ENCODE measurements around the gene ZIC2. TPM values are rescaled to one million over a fixed set of nuclear protein-coding genes. Genes with fewer than 3 reads are reported as not detected.

ZIC2 gene
- polyA plus RNA-seq, 1 experiment = not detected

DNA sequence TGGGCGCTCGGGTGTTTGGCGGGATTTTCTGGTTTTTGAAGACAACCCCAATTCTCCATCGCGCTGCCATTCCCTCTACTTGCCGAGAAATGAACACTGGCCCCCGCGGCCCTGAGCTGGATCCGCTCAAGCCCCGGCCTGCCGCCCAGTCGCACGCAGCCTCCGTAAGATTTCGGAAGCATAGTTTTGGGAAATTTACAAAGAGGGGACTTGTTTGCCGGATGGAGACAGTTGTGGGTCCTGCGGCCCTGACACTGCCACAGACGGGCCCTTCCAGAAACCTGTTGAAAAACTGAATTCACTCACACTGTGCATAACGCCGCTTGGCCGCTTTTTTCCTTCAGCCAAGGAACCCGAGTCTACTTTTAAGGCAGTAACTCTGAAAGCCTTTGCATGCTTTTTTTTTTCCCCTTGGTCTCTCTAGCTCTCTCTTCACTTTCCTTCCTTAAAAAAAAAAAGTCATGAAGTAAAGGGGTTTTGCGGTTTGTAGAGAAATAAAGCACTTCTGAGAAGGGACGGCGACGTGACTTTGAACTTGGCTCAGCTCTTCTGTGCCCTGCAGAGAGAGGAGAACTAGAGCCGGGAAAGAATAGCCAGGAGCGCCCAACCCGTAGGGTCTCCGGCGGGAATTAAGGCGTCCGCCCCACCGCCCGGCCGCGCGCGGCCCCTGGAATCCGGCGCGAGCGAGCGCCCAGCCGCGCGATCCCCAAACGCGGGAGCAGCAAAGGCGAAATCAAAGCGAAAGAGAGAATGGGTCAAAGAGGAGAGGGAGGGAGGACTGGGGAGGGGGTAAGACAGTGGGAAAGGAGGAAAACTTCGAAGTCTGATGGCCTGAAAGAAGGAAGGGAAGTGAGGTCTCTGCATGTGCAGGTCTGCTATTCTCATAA is 3.4 kb upstream of the ZIC2 start:
- no peak overlapping the region for H3K4me3 ChIP-seq (ENCODE audit: low read depth, low read length)
- peaks cover 59% of the 10 kb centered on the region for H3K27me3 ChIP-seq (ENCODE audit: control insufficient read depth, insufficient read depth, low read length)
- DNase-seq (ENCODE audit: low read depth) = no peak
- ChIA-PET CTCF (no interaction called here), POLR2A (no interaction called here)
- TF ChIP-seq, protein P1, sequence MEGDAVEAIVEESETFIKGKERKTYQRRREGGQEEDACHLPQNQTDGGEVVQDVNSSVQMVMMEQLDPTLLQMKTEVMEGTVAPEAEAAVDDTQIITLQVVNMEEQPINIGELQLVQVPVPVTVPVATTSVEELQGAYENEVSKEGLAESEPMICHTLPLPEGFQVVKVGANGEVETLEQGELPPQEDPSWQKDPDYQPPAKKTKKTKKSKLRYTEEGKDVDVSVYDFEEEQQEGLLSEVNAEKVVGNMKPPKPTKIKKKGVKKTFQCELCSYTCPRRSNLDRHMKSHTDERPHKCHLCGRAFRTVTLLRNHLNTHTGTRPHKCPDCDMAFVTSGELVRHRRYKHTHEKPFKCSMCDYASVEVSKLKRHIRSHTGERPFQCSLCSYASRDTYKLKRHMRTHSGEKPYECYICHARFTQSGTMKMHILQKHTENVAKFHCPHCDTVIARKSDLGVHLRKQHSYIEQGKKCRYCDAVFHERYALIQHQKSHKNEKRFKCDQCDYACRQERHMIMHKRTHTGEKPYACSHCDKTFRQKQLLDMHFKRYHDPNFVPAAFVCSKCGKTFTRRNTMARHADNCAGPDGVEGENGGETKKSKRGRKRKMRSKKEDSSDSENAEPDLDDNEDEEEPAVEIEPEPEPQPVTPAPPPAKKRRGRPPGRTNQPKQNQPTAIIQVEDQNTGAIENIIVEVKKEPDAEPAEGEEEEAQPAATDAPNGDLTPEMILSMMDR (IDR thresholded peaks at IDR 0.05; ENCODE audit: insufficient read depth, low read depth, low read length) = no peak
- no peaks in the 10 kb centered on the region for H3K36me3 ChIP-seq (ENCODE audit: control insufficient read depth, insufficient read depth, low read length)

DNA sequence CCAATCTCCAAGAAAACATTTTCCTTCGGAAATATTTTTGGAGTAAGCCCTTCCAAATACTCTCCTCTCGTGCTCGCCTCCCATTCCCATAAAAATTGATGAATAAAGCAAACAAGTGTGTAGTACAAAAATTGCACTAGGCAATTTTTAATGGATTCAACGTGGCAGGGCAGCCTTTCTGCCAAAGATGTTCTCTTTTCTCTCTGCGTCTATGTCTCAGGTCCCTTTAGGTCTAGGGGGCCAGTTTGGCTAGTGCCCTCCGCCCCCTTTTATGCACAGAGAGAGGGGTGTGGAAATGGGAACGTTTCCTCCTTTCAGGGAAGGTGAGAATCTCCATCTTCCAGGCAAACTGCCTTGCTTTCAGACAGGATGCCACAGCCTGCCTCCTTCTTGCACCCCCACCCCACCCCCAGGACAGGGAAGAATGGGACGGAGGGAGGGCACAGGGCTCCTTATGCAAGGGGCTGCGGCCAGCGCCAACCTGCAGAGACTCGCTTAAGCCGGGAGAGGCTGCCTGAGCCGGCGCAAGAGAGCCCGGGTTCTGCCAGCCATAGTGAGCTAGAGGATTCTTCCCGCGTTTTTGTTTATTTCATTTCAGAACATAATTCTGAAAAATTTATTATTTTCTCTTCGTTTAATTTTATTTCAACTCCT is 2.7 kb upstream of the ZIC2 start:
- Histone ChIP-seq H3K4me3 (ENCODE audit: low read depth, low read length) (no peak overlapping the region), H3K27me3 (ENCODE audit: control insufficient read depth, insufficient read depth, low read length) (peaks cover 65% of the 10 kb centered on the region), H3K36me3 (ENCODE audit: control insufficient read depth, insufficient read depth, low read length) (no peaks in the 10 kb centered on the region)
- POLR2A ChIA-PET = interaction anchor here (0.6 kb wide), 1 partner anchor 13 kb away, joined by 3 read pairs; no protein-coding TSS in a partner anchor
- CTCF ChIA-PET = no interaction called here
- TF ChIP-seq, protein P1 (IDR thresholded peaks at IDR 0.05; ENCODE audit: insufficient read depth, low read depth, low read length) = no peak
- DNase-seq (ENCODE audit: low read depth) = no peak

DNA sequence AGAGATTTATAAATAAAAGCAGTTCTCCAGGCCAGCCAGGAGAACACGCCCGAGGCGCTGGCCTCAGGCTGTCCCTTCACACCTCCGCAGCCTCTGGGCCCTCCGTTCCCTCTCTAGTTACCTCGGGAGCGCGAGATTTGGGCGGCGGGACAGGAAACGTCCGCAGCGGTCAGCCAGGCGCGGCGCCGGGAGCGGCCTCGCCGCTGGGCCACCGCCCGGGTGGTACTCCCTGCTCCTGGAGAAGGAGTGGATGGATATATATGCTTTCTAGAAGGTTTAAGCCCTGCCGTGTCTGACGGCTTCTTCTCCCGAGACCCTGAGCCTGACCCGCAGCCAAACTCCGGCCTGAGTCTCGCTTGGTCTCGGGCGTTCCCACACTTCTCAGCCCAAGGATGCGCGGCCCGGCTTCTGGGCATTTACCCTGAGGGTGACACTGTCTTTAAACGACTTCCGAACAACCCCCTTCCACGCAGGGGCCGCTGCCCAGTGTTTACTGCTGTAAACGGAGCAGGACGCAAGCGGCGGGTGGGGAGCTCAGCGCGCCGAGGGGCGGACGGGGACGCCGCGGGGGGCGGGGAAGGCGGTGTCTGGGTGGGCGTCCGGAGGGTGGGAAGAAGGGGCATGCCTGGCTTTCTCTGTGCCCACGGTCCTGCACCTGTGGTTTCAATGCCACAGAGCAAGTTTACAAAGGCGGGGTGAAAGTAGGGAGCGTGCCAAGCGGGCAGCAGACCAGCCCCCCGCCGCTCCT is 2.0 kb upstream of the ZIC2 start:
- CTCF ChIA-PET = interaction anchor here (0.5 kb wide), 1 partner anchor 464 kb away, joined by 5 read pairs; no protein-coding TSS in a partner anchor
- H3K4me3 ChIP-seq (ENCODE audit: low read depth, low read length) = peak overlapping the region; percentile 16
- no peak for DNase-seq (ENCODE audit: low read depth)
- H3K36me3 ChIP-seq (ENCODE audit: control insufficient read depth, insufficient read depth, low read length) = no peaks in the 10 kb centered on the region
- H3K27me3 ChIP-seq (ENCODE audit: control insufficient read depth, insufficient read depth, low read length) = peaks cover 66% of the 10 kb centered on the region
- TF ChIP-seq, protein P1 (IDR thresholded peaks at IDR 0.05; ENCODE audit: insufficient read depth, low read depth, low read length) = no peak
- POLR2A ChIA-PET = interaction anchor here (0.6 kb wide), 1 partner anchor 12 kb away, joined by 3 read pairs; no protein-coding TSS in a partner anchor

DNA sequence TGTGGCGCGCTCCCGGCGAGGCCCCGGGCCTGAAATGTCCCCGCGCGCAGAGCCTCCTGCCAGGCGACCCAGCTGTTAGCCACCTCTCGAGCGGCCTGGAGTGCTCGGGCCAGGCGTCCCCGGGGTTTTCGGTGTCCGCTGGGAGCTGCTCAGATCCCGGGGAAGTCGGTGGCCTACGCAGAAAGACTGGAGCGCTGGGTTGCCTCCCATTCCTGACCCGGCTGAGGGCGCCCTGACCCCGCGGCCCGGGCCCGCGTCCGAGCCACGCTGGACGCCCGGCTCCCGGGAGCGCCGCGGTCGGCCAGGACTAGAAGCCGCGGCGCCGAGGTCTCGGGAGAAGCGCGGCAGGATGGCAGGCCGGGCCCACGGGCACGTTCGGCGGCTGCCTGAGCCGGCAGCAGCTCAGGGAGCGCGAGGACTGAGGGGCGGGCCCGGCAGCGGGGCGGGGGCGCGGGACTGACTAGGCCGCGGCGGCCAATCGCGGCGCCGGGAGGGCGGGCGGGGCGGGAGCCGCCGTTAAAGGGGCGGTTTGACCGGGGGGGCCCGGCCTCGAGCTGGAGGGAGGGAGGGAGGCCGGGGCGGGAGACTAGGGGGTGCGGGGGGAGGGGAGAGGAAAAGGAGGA is 1.3 kb upstream of the ZIC2 start:
- Histone ChIP-seq H3K36me3 (ENCODE audit: control insufficient read depth, insufficient read depth, low read length) (no peaks in the 10 kb centered on the region), H3K27me3 (ENCODE audit: control insufficient read depth, insufficient read depth, low read length) (peaks cover 65% of the 10 kb centered on the region), H3K4me3 (ENCODE audit: low read depth, low read length) (peak overlapping the region; percentile 34)
- ChIA-PET POLR2A (interaction anchor here (0.6 kb wide), 1 partner anchor 98 kb away, joined by 4 read pairs; no protein-coding TSS in a partner anchor), CTCF (interaction anchor here (0.5 kb wide), 1 partner anchor 463 kb away, joined by 5 read pairs; no protein-coding TSS in a partner anchor)
- TF ChIP-seq, protein P1 (IDR thresholded peaks at IDR 0.05; ENCODE audit: insufficient read depth, low read depth, low read length) = no peak
- DNase-seq (ENCODE audit: low read depth) = no peak
